Liver (tissue), 9 donors: ENCODE measurements around the gene NHERF1. TPM values are rescaled to one million over a fixed set of nuclear protein-coding genes. Genes with fewer than 3 reads are reported as not detected.

ENCODE experiments used
- DNase-seq: peaks from one replicate; pipeline ENCODE4 v3.0.0-alpha.2; 2017; ENCODE audit warnings: low spot score
- H3K27ac ChIP-seq, 2 donors: one replicate each; pipeline ENCODE4 v1.7.0; 2013; ENCODE audit warnings: inconsistent platforms in 2 of 2, low read length in 2 of 2, control low read depth in 1 of 2, low read depth in 1 of 2, mild to moderate bottlenecking in 1 of 2
- H3K27me3 ChIP-seq, 4 donors: one replicate each; pipeline versions ENCODE4 v1.6.1 to v1.7.0; 2013; ENCODE audit warnings: low read length in 3 of 4, inconsistent platforms in 1 of 4, mild to moderate bottlenecking in 1 of 4, moderate library complexity in 1 of 4; ENCODE audit not compliant: control insufficient read depth in 4 of 4, insufficient read depth in 4 of 4
- H3K36me3 ChIP-seq, 4 donors: one replicate each; pipeline versions ENCODE4 v1.6.1 to v1.7.0; 2013; ENCODE audit warnings: low read length in 3 of 4, mild to moderate bottlenecking in 3 of 4, low read depth in 1 of 4, moderate library complexity in 1 of 4; ENCODE audit not compliant: control insufficient read depth in 4 of 4, insufficient read depth in 3 of 4
- H3K4me1 ChIP-seq, 4 donors: one replicate each; pipeline versions ENCODE4 v1.6.1 to v1.7.0; 2013; ENCODE audit warnings: low read length in 3 of 4, mild to moderate bottlenecking in 3 of 4, moderate library complexity in 1 of 4; ENCODE audit not compliant: control insufficient read depth in 4 of 4, insufficient read depth in 4 of 4
- H3K4me3 ChIP-seq, 3 donors: one replicate each; pipeline versions ENCODE4 v1.6.1 to v1.7.0; 2013; ENCODE audit warnings: low read length in 3 of 3, control low read depth in 1 of 3, low read depth in 1 of 3, mild to moderate bottlenecking in 1 of 3
- H3K9ac ChIP-seq, 2 donors: one replicate each; pipeline ENCODE4 v1.7.0; 2013; ENCODE audit warnings: low read length in 2 of 2, mild to moderate bottlenecking in 2 of 2, moderate library complexity in 2 of 2, control low read depth in 1 of 2, low read depth in 1 of 2
- H3K9me3 ChIP-seq, 4 donors: one replicate each; pipeline versions ENCODE4 v1.6.1 to v1.7.0; 2013; ENCODE audit warnings: low read length in 3 of 4; ENCODE audit not compliant: control insufficient read depth in 4 of 4
- EGR1 ChIP-seq, 2 donors: IDR thresholded peaks; 2 replicates each; pipeline ENCODE4 v1.6.1; 2016 to 2018; ENCODE audit warnings: antibody characterized with exemption in 2 of 2, low read depth in 2 of 2
- FOXA1 ChIP-seq: IDR thresholded peaks from 2 replicates; pipeline ENCODE4 v1.6.1; 2016; ENCODE audit warnings: antibody characterized with exemption
- FOXA2 ChIP-seq: IDR thresholded peaks from 2 replicates; pipeline ENCODE4 v1.6.1; 2016; ENCODE audit warnings: antibody characterized with exemption
- GABPA ChIP-seq, 2 donors: IDR thresholded peaks in 1 of 2; conservative IDR thresholded peaks in 1 of 2; 2 replicates each; pipeline ENCODE4 v1.6.1; 2016; ENCODE audit warnings: antibody characterized with exemption in 2 of 2, mild to moderate bottlenecking in 1 of 2, moderate library complexity in 1 of 2
- HNF4A ChIP-seq, 2 donors: conservative IDR thresholded peaks; 2 replicates each; pipeline ENCODE4 v1.6.1; 2016; ENCODE audit warnings: antibody characterized with exemption in 2 of 2, mild to moderate bottlenecking in 2 of 2
- HNF4G ChIP-seq: IDR thresholded peaks from 2 replicates; pipeline ENCODE4 v1.6.1; 2016; ENCODE audit warnings: antibody characterized with exemption
- JUND ChIP-seq, 2 donors: IDR thresholded peaks; 2 replicates each; pipeline ENCODE4 v1.6.1; 2016; ENCODE audit warnings: antibody characterized with exemption in 2 of 2
- NR2F2 ChIP-seq: IDR thresholded peaks from 2 replicates; pipeline ENCODE4 v1.6.1; 2016; ENCODE audit warnings: antibody characterized with exemption
- RAD21 ChIP-seq, 2 donors: IDR thresholded peaks; 2 replicates each; pipeline ENCODE4 v1.6.1; 2016; ENCODE audit warnings: antibody characterized with exemption in 2 of 2, mild to moderate bottlenecking in 2 of 2
- RXRA ChIP-seq, 2 donors: IDR thresholded peaks; 2 replicates each; pipeline ENCODE4 v1.6.1; 2017 to 2018; ENCODE audit warnings: antibody characterized with exemption in 2 of 2, mild to moderate bottlenecking in 1 of 2
- SP1 ChIP-seq: IDR thresholded peaks from 2 replicates; pipeline ENCODE4 v1.6.1; 2018; ENCODE audit warnings: antibody characterized with exemption, mild to moderate bottlenecking
- TAF1 ChIP-seq: conservative IDR thresholded peaks from 2 replicates; pipeline ENCODE4 v1.6.1; 2016; ENCODE audit warnings: antibody characterized with exemption, mild to moderate bottlenecking
- YY1 ChIP-seq: IDR thresholded peaks from 2 replicates; pipeline ENCODE4 v1.6.1; 2016; ENCODE audit warnings: antibody characterized with exemption, mild to moderate bottlenecking
- ZBTB33 ChIP-seq: IDR thresholded peaks from 2 replicates; pipeline ENCODE4 v1.6.1; 2016; ENCODE audit warnings: antibody characterized with exemption
- WGBS: extraction: QIAGEN DNeasy Blood & Tissue Kit; methylation state at CpG from one replicate; pipeline ENCODE4 v1.1.7; 2013; 5-methylcytosine and 5-hydroxymethylcytosine counted together
- polyA plus RNA-seq, 2 donors: library from polyadenylated mRNA; stranded (reverse) in 1 of 2; unstranded in 1 of 2; fragments of 200-250 nt in 1 of 2; fragments of >200 nt in 1 of 2; fragmentation: Nextera tagmentation in 1 of 2; extraction: Ambion mirVana in 1 of 2; gene quantifications; one replicate each; pipeline versions ENCODE4 v1.2.1 to v1.2.3, GENCODE V29; 2013 to 2015
- total RNA-seq, 2 donors: library from RNA; depleted of rRNA; stranded (reverse); fragments of >200 nt; gene quantifications; one replicate each; pipeline ENCODE4 v1.2.3, GENCODE V29; 2014
- TF ChIP-seq, protein P1 (sequence below): fragments of 150-350 bp; IDR thresholded peaks from 2 replicates; pipeline ENCODE4 v1.5.1; 2017; ENCODE audit warnings: improper control_type of control experiment, low read depth, low read length; ENCODE audit not compliant: missing input control
- TF ChIP-seq, protein P2 (sequence below): IDR thresholded peaks from 2 replicates; pipeline ENCODE4 v1.6.1; 2016; ENCODE audit warnings: antibody characterized with exemption
- donor health status: healthy.
- donor health status: healthy.
- donor health status: healthy.
- donor health status: healthy.
- donor health status: healthy.

The NHERF1 gene
- total and polyA plus RNA-seq, 4 donors, result 38.1 to 160 (median 94.7) TPM

GRCh38 chr17:74808714-74809430 is 60.4 kb downstream of the NHERF1 start:
- no peaks in the 10 kb centered on the region for H3K27me3 ChIP-seq
- 90% methylated on average over 17 of the region's 17 CpGs for WGBS
- H3K9ac ChIP-seq, result no peak overlapping the region
- peaks cover 0 to 3% (median 0%) of the 10 kb centered on the region in 4 donors for H3K4me1 ChIP-seq
- H3K27ac ChIP-seq, result no peak overlapping the region
- no peak for TF ChIP-seq YY1
- TF ChIP-seq HNF4A (conservative IDR thresholded peaks at IDR 0.05), result no peak
- no peak for TF ChIP-seq GABPA (IDR thresholded peaks at IDR 0.05 in 1 of 2, conservative IDR thresholded peaks at IDR 0.05 in 1 of 2)
- TF ChIP-seq EGR1 (IDR thresholded peaks at IDR 0.05; ENCODE audit: low read depth in 2 of 2), result no peak
- TF ChIP-seq RAD21 (IDR thresholded peaks at IDR 0.05), result no peak
- no peak for TF ChIP-seq ZBTB33
- H3K9me3 ChIP-seq, result no peaks in the 10 kb centered on the region
- peaks cover 0 to 8% (median 0%) of the 10 kb centered on the region in 4 donors for H3K36me3 ChIP-seq
- DNase-seq, result no peak
- H3K4me3 ChIP-seq, result no peak overlapping the region

GRCh38 chr17:74810699-74811485 is 62.5 kb downstream of the NHERF1 start:
- WGBS, result 91% methylated on average over 15 of the region's 15 CpGs
- no peak for TF ChIP-seq HNF4G
- no peak for TF ChIP-seq RXRA (IDR thresholded peaks at IDR 0.05)
- no peak for TF ChIP-seq RAD21 (IDR thresholded peaks at IDR 0.05)

DNA sequence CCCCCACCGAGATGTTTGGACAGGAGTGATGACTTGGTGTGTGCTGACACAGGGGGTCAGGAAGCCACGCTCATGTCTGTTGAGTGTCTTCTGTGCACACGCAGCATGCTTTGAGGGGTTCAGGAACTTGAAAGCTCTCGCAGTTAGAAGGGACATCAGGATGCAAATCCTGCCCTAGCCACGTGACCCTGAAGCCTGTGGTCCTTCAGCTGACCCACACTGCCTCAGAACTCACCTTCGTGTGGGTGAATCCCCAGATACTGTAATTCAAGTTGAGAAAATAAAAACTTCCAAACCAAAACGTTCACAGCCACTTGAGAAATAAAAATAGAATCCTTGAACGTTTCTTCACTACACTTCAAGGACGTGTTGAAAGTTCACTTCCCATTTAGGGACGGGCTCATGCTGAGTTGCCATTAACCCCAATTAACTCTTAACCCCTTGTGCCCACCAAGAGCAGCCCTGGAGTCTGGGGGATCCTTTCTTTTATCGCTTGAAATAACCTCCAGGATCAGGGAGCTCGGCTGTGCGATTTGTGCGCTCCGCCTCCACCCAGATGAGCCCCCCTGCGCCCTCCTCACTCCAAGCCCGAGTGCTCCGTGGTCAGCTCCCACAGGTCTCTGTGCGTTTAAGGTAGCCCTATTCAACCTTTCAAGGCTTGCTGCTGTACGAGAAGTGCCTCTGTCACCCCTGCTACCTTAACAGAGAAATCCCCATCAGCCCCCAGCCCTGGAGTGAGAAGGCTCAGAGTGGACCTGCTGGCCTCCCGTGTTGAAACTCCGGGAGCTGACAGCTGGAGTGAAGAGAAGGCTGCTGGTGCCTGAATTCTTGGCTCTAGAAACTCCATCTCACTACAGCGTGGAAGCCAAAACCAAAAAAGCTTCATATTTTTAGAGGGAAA is 63.9 kb downstream of the NHERF1 start:
- DNase-seq, result no peak
- Histone ChIP-seq H3K27me3 (no peaks in the 10 kb centered on the region), H3K4me3 (no peak overlapping the region), H3K36me3 (no peaks in the 10 kb centered on the region), H3K9ac (no peak overlapping the region), H3K27ac (no peak overlapping the region), H3K4me1 (peaks cover 0 to 3% (median 0%) of the 10 kb centered on the region in 4 donors), H3K9me3 (no peaks in the 10 kb centered on the region)
- WGBS, result 79% methylated on average over 23 of the region's 23 CpGs
- TF ChIP-seq FOXA2 (no peak), HNF4A (conservative IDR thresholded peaks at IDR 0.05) (no peak), HNF4G (no peak), YY1 (no peak), TAF1 (no peak), EGR1 (IDR thresholded peaks at IDR 0.05; ENCODE audit: low read depth in 2 of 2) (no peak), NR2F2 (no peak), SP1 (no peak), FOXA1 (no peak), JUND (IDR thresholded peaks at IDR 0.05) (no peak), RXRA (IDR thresholded peaks at IDR 0.05) (no peak), ZBTB33 (no peak), RAD21 (IDR thresholded peaks at IDR 0.05) (no peak)
- TF ChIP-seq, protein P1, sequence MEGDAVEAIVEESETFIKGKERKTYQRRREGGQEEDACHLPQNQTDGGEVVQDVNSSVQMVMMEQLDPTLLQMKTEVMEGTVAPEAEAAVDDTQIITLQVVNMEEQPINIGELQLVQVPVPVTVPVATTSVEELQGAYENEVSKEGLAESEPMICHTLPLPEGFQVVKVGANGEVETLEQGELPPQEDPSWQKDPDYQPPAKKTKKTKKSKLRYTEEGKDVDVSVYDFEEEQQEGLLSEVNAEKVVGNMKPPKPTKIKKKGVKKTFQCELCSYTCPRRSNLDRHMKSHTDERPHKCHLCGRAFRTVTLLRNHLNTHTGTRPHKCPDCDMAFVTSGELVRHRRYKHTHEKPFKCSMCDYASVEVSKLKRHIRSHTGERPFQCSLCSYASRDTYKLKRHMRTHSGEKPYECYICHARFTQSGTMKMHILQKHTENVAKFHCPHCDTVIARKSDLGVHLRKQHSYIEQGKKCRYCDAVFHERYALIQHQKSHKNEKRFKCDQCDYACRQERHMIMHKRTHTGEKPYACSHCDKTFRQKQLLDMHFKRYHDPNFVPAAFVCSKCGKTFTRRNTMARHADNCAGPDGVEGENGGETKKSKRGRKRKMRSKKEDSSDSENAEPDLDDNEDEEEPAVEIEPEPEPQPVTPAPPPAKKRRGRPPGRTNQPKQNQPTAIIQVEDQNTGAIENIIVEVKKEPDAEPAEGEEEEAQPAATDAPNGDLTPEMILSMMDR, result no peak
- TF ChIP-seq, protein P2, sequence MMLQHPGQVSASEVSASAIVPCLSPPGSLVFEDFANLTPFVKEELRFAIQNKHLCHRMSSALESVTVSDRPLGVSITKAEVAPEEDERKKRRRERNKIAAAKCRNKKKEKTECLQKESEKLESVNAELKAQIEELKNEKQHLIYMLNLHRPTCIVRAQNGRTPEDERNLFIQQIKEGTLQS, result no peak

More at GRCh38 chr17:74810699-74811485, 62.5 kb downstream of the NHERF1 start:
- Histone ChIP-seq H3K9ac (no peak overlapping the region), H3K27me3 (no peaks in the 10 kb centered on the region), H3K4me1 (peaks cover 0 to 3% (median 0%) of the 10 kb centered on the region in 4 donors), H3K9me3 (no peaks in the 10 kb centered on the region), H3K27ac (no peak overlapping the region), H3K36me3 (no peaks in the 10 kb centered on the region), H3K4me3 (no peak overlapping the region)
- DNase-seq, result no peak
